GM19468 (cell line): ENCODE data around the gene NDUFA11.

Source experiments
- ATAC-seq: cut with Tn5 transposase; IDR thresholded peaks from one replicate; pipeline ENCODE4 v1.9.1; 2021; ENCODE audit warnings: mild to moderate bottlenecking, moderate library complexity, moderate number of reproducible peaks; ENCODE audit not compliant: unreplicated experiment; ENCODE audit errors: extremely low read depth

NDUFA11 gene

DNA sequence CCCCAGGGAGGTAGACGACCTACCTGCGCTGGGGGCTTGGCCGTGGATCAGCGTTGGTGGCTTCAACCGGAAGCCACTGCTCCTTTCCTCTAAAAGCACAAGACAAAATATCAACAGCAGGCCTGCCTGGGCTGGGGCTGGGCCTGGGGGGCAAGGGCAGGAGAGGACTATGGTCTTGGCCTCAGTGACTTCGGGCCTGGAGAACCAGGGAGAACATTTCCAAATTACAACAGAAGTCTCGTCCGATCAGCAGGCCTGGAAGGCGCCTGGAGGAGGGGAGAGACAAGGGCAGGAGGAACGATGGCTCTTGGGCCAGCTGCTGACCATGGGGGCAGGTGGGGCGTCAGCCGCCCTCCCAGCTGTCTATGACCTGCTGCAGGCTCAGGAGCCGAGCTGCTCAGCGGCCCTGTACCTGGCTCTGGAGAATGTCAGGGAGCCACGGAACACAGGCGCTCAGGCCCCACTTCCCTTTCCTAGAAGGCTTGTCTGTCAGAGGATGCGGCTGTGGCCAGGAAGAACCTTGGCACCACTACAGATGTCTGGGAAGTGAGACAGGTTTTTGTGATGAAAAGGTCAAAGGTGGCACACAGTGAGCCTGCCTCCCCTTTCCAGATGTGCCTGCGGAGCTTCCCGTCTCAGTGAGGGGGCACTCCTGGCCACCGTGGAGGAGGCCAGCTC, 29.9 kb upstream of the NDUFA11 start:
- ATAC-seq, result no peak

DNA sequence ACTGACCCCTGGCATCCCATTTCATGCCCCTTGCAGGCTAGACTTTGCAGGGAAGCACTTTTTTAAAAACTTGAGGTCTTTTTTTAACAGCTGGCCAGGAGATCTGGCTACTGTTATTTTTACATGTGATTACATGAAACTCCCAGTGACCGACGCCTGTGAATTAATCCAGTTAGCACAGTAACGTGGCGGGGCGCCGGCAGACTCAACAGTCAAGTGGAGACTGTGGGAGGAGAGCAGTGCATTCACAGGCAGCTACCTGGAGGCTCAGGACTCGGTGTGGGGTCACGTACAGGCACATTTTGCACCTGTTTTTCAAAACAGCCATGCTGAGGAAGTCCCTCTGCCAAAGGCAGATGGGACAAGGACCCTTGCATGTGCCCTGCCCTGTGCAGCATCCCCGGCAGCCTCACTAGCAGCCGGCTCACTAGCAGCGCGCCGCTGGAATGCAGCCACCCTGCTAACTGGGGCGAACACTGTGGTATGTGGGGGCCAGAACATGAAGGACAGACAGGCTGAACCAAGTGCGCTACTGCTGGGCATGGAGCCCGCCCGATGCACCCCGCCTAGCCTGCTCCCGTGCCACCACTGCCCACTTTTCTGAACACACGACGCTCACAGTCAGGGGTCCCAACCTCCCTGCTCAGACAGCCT, 29.1 kb upstream of the NDUFA11 start:
- ATAC-seq, result no peak

- ATAC-seq, result no peak
These were observed 28.6 kb upstream of the NDUFA11 start for GRCh38 chr19:5932146-5932545.

- ATAC-seq, result no peak
These were observed 27.7 kb upstream of the NDUFA11 start for GRCh38 chr19:5931251-5931650.

GRCh38 chr19:5929625-5930024, 26.0 kb upstream of the NDUFA11 start:
- ATAC-seq, result no peak

GRCh38 chr19:5929179-5929578, 25.6 kb upstream of the NDUFA11 start:
- no peak for ATAC-seq

DNA sequence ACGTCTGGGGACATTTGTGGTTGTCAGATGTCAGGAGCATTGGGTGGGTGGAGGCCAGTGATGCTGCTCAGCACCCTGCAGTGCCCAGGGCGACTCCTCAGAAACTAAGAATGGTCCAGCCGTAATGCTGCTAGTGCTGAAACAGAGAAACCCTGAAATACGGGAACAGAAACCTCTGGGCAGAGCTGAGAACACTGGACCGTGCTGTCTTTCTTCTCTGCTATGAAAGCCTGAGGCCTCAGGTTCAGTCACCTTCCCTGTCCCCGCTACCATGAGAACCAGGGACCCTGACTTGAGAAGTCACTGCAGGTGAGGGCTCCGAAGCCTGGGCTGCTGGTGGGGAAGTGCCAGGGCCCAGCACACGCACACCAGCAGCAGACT, 23.8 kb upstream of the NDUFA11 start:
- ATAC-seq, result no peak

GRCh38 chr19:5926641-5927440, 23.3 kb upstream of the NDUFA11 start:
- ATAC-seq, result no peak

DNA sequence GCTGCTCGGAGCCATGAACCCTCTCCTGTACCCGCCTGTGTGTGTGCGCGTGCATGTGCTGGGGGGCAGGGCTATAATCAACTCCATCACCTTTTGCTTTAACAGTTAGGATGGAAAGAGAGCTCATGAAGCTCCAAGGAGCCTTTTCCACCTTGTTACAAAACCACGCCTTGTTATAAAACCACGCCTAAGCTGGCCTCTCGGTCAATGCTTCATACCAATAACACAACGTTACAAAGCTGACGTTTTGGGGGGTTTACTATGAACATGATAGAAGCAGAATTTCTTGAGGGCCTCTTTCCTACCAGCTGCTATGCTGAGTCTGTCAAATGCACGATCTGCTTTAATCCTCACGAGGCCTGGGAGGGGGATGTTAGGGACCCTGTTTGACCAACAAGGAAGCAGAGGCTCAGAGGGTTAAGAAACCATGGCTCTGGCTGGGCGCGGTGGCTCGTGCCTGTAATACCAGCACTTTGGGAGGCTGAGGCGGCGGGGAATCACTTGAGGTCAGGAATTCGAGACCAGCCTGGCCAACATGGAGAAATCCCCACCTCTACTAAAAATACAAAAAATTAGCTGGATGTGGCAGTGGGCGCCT, 22.3 kb upstream of the NDUFA11 start:
- ATAC-seq, result no peak

DNA sequence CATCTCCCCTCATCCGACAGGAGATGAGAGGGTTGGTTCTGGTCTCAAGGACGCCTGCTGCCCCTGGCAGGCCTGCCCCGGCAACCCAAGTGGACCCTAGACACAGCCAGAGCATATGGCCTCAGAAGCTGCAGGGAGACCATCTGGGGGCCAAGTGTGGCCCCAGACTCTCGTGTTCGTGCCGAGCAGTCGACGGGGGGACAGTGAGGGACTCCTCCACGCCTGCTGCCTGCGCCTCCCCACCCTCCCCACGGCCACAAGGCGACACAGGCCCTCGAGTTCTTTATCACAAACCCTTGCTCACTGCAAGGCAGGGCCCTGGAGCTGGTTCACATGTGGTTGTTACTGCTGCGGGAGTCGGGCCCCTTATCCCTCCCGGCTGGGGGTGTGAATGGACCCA, 19.8 kb upstream of the NDUFA11 start:
- no peak for ATAC-seq

- no peak for ATAC-seq
These were observed 18.6 kb upstream of the NDUFA11 start for GRCh38 chr19:5922161-5922545.

GRCh38 chr19:5921516-5922160, 18.0 kb upstream of the NDUFA11 start:
- no peak for ATAC-seq

DNA sequence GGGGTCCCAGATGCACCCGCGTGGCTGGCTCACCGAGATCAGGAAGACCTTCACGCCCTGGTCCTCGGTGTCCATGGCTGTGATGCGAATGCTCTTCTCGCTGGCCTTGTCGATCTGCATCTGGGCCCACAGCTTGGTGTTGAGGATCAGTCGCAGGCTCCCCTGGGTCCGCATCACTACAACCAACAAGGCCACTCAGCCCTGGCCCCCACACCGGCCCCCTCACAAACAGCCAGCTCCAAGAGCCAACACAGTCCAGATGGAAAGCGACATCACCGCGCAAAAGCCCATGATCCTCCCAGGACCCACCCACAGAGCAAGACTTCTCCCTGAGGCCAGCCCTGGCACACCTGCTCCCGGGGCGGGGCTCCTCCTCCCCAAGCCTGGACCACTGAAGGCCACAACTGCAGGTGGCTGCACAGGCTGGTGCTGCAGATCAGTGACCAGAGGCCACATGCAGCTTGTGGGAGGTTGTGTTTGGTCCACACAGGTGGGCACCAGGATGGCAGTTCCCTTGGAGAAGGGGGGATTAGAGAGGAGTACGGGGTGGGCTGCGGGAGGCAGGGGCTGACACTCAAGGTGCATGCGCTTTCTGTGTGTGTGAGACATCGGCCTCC, 15.0 kb upstream of the NDUFA11 start:
- no peak for ATAC-seq

DNA sequence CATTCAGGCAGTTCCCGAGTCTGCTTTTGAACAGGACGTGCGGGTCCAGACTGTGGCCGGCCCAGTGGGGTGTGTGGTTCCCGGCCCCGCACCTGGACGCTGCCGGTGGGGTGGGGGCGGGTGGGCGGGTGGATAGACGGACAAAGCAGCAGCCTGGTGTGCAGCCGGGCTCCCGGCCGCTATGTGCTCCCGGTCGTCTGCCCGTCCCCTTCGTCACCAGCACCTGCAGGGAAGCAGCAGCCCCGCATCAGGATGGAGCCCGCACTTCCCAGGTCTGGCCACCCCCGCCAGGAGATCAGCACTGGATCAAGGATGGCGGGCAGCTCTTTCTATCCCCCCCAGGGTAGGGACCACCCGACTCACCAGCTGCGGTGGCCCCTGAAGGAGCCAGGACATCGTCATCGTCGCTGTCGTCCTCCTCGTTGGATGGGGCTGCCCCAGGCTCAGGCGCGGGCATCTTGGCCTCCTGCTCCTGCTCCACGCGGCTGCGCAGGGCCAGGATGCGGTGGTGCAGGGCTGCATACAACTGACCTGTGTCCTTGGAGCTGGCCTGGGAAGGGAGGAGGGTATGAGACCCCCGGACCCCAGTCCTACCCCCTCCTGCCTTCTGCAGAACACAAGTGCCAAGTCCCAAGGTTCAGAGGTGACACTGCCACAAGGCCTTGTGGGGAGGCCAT, 14.0 kb upstream of the NDUFA11 start:
- ATAC-seq, result no peak

GRCh38 chr19:5916181-5916708, 12.7 kb upstream of the NDUFA11 start:
- no peak for ATAC-seq

GRCh38 chr19:5915782-5916165, 12.2 kb upstream of the NDUFA11 start:
- no peak for ATAC-seq

DNA sequence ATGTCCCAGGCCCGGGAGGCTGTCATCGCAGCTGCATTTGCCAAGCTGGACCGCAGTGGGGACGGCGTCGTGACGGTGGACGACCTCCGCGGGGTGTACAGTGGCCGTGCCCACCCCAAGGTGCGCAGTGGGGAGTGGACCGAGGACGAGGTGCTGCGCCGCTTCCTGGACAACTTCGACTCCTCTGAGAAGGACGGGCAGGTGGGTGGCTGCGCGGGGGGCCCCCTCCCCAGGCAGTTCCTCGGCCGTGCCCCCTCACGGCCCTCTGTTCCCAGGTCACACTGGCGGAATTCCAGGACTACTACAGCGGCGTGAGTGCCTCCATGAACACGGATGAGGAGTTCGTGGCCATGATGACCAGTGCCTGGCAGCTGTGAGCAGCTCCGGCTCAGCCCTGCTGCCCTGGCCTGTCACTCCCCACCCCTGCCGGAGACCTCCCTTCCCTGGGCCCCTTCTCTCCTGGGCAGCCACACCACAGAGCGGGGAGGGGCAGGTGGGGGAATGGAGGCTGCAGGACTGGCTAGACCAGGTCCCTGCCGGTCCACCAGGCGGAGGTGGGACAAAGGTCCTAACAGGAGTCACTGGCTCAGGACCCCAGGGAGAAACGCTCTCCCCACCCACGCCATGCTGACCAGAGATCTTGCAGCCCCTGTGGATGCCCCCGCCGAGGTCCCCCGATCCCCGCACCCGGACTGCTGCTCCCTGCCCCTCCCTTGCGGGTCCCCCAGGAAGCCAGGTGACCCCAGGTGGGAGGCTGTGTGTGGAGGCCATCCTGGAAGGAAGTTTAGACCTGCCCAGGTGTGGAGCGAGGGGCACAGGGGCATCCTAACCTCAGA, 11.6 kb upstream of the NDUFA11 start:
- no peak for ATAC-seq

DNA sequence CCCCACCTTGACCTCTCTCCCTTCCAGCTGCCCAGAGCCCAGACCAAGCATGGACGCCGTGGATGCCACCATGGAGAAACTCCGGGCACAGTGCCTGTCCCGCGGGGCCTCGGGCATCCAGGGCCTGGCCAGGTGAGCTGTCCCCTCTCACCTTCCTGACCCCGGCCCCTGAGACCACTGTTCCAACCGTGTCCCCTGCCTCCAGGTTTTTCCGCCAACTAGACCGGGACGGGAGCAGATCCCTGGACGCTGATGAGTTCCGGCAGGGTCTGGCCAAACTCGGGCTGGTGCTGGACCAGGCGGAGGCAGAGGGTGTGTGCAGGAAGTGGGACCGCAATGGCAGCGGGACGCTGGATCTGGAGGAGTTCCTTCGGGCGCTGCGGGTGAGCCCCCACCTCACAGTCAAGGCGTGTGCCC, 10.8 kb upstream of the NDUFA11 start:
- ATAC-seq, result no peak
